PFSK-1 (cell line): ENCODE data around the gene ENTPD2.

ENCODE experiments used
- POLR2AphosphoS5 ChIP-seq: IDR thresholded peaks from 2 replicates; pipeline ENCODE4 v1.6.1; 2012; ENCODE audit warnings: low read depth, mild to moderate bottlenecking, control low read depth, low read length, moderate library complexity
- SIN3A ChIP-seq: IDR thresholded peaks from 2 replicates; pipeline ENCODE4 v1.6.1; 2012; ENCODE audit warnings: mild to moderate bottlenecking, low read length, moderate library complexity, borderline replicate concordance; ENCODE audit not compliant: insufficient read depth
- TAF1 ChIP-seq: IDR thresholded peaks from 2 replicates; pipeline ENCODE4 v1.6.1; 2012; ENCODE audit warnings: low read length, control low read depth, borderline replicate concordance; ENCODE audit not compliant: insufficient read depth

- no peak for TF ChIP-seq POLR2AphosphoS5
- no peak for TF ChIP-seq TAF1
- no peak for TF ChIP-seq SIN3A
Observed at GRCh38 chr9:137014166-137014565, 39.7 kb downstream of the ENTPD2 start.
